ENCODE data around the gene CPNE4. TPM values are rescaled to one million over a fixed set of nuclear protein-coding genes. Genes with fewer than 3 reads are reported as not detected.
A peak's percentile ranks its signal among the peaks of the same experiment; 100 is the strongest.

CPNE4 gene
- total RNA-seq, 1 donor: not detected

DNA sequence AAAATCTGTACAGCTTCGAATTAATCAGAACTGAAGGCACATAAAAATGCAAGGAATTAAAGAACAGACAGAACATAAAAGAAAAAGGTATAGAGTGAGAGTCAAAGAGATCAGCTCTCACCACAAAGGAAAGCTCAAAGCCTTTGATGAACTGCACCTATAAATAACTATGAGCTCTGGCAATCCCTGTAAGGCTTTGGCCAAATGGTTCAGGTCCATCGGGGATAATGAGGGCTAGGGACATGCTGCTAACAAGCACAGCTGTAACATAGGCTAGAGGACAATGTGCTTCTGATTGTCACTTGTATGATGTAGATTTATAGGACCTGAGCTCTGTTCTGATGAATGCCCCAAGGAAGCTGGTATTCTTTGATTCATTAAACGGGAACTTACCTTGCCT is 418.1 kb downstream of the CPNE4 start:
- no peak for DNase-seq (ENCODE audit: low read depth)
- TF ChIP-seq CTCF (IDR thresholded peaks at IDR 0.05; ENCODE audit: insufficient read depth, low read length): no peak
- no peak overlapping the region for H3K4me3 ChIP-seq (ENCODE audit: low read depth, low read length)

DNA sequence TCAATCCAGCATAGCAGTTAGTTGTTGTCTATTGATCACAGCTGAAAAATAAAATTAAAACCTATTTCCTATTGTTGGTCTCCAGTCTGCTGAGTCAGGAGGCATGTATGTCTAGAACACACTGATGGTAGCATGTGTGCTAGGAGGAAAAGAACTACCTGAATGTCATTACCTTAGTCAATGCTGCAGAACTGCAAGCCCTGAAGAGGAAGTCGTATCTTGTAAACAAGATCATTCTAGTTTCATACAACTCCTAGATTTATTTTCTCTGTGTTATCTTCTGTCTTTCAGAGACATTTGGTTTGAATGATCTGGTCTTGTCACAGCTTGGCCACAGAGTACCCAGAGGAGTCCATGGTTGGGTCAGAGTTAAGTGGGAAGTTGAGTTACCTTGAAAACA is 422.1 kb downstream of the CPNE4 start:
- no peak overlapping the region for H3K4me3 ChIP-seq (ENCODE audit: low read depth, low read length)
- DNase-seq (ENCODE audit: low read depth): no peak
- TF ChIP-seq CTCF (IDR thresholded peaks at IDR 0.05; ENCODE audit: insufficient read depth, low read length): no peak

GRCh38 chr3:131610174-131610573 is 424.6 kb downstream of the CPNE4 start:
- TF ChIP-seq CTCF (IDR thresholded peaks at IDR 0.05; ENCODE audit: insufficient read depth, low read length): no peak
- no peak overlapping the region for H3K4me3 ChIP-seq (ENCODE audit: low read depth, low read length)
- no peak for DNase-seq (ENCODE audit: low read depth)

GRCh38 chr3:131608741-131609140 is 426.1 kb downstream of the CPNE4 start:
- no peak for TF ChIP-seq CTCF (IDR thresholded peaks at IDR 0.05; ENCODE audit: insufficient read depth, low read length)
- no peak overlapping the region for H3K4me3 ChIP-seq (ENCODE audit: low read depth, low read length)
- DNase-seq (ENCODE audit: low read depth): peak; percentile 5

DNA sequence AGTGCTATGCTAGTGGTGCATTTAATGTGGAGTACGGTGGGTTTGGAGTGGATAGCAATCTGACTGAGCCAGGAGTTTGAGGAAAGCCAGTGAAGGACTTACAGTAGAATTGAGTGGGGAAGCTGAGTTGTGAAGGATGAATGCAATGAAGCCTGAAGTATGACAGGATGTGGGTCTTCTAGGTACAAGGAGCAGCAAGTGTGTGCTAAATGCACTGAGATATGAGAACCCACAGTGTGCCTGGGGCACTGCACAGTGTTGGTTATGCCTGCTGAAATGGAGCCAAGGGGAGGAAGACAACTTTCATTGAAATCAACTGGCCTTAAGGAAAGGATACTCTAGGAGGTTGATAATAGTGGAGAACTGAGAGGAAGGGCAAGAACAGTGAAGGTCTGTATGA is 426.5 kb downstream of the CPNE4 start:
- no peak overlapping the region for H3K4me3 ChIP-seq (ENCODE audit: low read depth, low read length)
- TF ChIP-seq CTCF (IDR thresholded peaks at IDR 0.05; ENCODE audit: insufficient read depth, low read length): no peak
- DNase-seq (ENCODE audit: low read depth): no peak

DNA sequence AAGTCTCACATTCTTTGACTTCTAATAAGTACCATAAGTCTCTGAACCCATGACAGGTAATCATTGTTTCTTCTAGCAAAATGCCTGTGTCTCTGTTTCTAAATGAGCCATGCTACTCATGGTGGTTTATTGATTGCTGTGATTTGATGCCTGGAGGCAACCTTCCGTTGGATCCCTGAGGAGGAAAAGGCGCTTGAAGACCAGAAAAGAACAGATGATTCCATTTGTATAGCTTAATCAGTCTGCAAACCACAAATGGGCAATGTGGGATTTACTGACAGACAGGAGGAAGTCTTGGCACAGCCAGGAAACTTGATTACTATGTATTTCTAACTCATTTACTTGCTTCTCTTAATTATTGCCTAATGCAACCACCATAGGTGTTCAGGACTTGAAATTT is 428.9 kb downstream of the CPNE4 start:
- no peak for DNase-seq (ENCODE audit: low read depth)
- no peak for TF ChIP-seq CTCF (IDR thresholded peaks at IDR 0.05; ENCODE audit: insufficient read depth, low read length)
- no peak overlapping the region for H3K4me3 ChIP-seq (ENCODE audit: low read depth, low read length)

DNA sequence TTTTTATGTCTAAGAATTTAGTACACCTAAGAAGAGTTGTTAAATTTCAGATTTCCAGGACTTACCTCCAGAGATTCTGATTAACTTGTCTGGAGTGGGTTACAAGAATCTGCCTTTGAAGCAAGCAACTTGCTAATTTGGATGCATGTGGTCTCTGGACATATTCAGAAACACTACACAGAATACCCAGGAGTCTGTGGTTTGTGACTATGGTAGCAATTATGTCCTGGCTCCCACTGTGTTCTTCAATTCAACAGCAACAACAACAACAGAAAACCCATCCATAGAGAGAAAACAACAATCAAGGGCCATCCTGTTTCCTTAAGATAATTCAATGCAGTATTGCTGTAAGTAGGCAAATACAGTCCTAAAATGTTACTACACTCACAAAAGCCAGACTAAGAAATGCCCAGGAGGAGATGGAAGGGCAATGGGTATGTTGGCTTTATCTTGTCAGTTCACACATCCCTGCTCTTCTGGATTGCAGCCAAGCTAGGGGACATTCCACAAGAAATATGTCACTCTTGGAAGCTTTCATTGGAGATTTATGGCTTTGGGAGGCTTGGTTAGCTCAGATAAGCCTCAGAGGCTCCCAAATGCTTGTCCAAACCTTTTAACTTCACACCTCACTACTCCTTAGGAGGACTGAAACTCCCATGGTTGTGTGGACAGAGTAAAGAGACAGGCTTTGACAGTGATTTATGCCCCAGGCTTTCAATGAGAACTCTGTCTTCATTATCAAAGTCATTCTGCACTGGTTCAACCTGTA is 432.6 kb downstream of the CPNE4 start:
- H3K4me3 ChIP-seq (ENCODE audit: low read depth, low read length): no peak overlapping the region
- no peak for DNase-seq (ENCODE audit: low read depth)
- no peak for TF ChIP-seq CTCF (IDR thresholded peaks at IDR 0.05; ENCODE audit: insufficient read depth, low read length)
